Activated naive CD8-positive, alpha-beta T cell treated with anti-CD3 and anti-CD28 coated beads, Interleukin-2, amount 50 U/mL, for 16 hours (primary cell): Measurements from ENCODE around the gene SULT1A4.
"Not testable (repeated sequence)": the region's sequence is repeated elsewhere in the genome, so short reads cannot be mapped to it uniquely, and the experiment has no call there.

ENCODE experiments used
- DNase-seq: peaks from one replicate; pipeline ENCODE4 v3.0.0-alpha.2; 2020; ENCODE audit warnings: low read depth, low spot score

Gene SULT1A4

DNA sequence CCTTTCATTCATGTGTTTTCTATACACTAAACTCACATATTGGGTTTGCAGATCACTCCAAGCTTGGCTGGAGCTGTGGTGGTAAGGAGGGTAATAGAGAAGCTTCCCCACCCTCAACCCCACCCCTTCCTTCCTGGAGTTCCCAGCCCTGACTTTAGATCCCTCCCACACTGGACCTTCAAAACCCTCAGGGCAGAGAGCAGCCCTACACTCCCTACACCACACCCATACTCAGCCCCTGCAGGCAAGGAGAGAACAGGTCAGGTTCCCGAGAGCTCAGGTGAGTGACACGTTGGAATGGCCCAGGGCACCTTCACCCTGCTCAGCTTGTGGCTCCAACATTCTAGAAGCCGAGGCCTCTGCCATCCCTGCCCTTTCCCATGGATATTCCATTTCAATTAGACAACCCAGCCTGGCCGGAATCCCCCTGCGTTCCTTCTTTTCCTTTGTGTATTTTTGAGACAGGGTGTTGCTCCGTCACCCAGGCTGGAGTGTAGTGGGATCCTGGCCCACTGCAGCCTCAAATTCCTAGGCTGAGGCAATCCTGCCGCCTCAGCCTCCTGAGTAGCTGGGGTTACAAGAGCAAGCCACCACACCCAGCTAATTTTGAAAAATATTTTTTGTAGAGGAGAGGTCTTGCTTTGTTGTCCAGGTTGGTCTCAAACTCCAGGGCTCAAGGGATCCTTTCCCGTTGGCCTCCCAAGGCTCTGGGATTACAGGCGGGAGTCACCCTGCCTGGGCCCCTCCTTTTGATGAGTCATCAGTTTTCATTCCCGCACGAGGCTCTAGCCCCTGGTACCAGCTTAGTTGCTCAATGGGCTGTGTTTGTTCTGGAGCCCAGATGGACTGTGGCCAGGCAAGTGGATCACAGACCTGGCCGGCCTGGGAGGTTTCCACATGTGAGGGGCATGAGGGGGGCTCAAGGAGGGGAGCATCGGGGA lies at the start of gene SULT1A4:
Gene SULT1A4, plus strand, starts transcription at position 208 of the 941 bp plus-strand sequence. CDS start 1,473 bp downstream, outside the sequence.
- DNase-seq = not testable (repeated sequence)

DNA sequence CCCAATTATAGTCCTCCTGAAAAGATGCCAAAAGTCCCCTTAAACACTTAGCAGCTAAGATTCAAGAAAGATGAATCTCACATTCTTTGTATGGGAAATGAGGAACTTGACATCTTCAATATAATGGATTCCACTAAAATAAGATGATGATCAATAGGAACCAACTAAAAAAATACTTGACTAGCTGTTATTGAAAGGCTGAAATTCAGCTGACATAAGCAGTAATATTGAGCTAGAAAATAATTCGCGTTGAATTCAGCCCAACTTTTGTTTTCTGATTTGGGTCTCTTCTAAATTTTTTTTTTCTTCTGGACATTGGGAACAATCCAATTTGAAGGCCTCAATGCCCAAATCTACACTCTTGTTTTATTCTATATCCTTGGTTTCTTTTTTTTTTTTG lies 36.1 kb upstream of the SULT1A4 start:
- not testable (repeated sequence) for DNase-seq

DNA sequence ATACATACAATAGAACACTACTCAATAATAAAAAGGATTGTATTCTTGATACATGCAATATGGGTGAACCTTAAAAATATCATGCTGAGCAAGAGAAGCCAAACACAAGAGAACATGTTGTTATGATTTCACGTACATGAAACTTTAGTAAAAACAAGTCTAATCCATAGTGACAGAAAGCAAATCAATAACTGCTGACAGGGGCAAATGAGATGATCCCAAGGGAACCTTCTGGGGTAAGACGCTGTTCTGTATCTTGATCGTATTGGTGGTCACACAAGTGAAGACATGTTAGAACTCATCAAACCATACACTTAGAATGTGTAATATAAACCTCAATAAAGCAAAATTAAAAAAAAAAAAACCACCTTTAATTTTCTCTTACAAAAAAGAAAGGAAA lies 34.3 kb upstream of the SULT1A4 start:
- not testable (repeated sequence) for DNase-seq

- not testable (repeated sequence) for DNase-seq
Observed at GRCh38 chr16:29453754-29454153, 6.0 kb upstream of the SULT1A4 start.

DNA sequence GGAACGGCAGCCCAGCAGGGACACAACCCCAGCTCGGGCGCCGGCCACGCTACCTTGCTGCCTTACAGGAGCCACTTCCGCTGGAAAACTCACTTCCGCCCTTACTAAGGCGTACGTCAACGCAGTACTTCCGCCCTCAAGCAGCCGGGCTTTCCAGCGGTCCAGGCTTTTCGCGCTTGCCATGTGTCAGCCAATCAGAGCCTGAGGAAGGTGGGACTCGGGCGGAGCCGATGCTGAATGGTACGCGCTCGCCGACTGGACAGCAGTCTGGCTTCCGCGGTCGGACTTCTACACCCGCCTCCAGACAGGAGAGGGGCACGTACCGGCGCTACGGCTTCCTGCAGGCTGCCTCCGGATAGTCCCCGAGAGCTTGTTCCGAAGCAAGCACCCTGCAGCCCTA lies 5.4 kb upstream of the SULT1A4 start, which contains the start of the genes BOLA2 and SLX1B:
Gene BOLA2, minus strand, starts transcription at position 83 of the 400 bp plus-strand sequence. CDS start 98 bp downstream, outside the sequence.
Gene SLX1B, plus strand, starts transcription at position 265 of the 400 bp plus-strand sequence.
- not testable (repeated sequence) for DNase-seq

DNA sequence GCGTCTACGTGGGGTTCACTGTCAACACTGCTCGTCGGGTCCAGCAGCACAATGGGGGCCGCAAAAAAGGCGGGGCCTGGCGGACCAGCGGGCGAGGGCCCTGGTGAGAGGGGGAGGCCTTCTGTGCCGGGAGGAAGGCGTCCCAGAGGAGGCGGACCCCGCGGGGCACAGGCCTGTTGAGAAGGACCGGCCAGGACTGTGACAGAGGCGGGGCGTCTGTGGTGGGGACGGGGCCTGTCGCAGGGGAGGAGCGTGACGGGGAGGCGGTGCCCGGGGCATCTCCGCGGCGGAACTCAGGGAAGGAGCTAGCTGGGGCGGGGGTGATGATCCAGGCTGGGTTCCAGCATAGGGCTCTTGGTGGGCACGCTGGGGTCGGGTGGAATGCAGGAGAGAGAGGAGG lies 4.9 kb upstream of the SULT1A4 start:
- not testable (repeated sequence) for DNase-seq

- not testable (repeated sequence) for DNase-seq
Observed at GRCh38 chr16:29457660-29458059, 2.1 kb upstream of the SULT1A4 start.

DNA sequence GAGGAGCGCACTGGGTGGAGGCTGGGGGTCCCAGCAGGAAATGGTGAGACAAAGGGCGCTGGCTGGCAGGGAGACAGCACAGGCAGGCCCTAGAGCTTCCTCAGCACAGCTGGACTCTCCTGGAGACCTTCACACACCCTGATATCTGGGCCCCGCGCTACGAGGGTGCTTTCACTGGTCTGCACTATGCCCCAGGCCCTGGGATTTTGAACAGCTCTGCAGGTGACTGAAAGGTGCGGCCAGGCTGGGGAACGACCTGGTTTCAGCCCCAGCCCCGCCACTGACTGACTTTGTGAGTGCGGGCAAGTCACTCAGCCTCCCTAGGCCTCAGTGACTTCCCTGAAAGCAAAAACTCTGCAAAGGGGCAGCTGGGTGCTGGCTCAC lies 926 bp downstream of the SULT1A4 start:
- not testable (repeated sequence) for DNase-seq

DNA sequence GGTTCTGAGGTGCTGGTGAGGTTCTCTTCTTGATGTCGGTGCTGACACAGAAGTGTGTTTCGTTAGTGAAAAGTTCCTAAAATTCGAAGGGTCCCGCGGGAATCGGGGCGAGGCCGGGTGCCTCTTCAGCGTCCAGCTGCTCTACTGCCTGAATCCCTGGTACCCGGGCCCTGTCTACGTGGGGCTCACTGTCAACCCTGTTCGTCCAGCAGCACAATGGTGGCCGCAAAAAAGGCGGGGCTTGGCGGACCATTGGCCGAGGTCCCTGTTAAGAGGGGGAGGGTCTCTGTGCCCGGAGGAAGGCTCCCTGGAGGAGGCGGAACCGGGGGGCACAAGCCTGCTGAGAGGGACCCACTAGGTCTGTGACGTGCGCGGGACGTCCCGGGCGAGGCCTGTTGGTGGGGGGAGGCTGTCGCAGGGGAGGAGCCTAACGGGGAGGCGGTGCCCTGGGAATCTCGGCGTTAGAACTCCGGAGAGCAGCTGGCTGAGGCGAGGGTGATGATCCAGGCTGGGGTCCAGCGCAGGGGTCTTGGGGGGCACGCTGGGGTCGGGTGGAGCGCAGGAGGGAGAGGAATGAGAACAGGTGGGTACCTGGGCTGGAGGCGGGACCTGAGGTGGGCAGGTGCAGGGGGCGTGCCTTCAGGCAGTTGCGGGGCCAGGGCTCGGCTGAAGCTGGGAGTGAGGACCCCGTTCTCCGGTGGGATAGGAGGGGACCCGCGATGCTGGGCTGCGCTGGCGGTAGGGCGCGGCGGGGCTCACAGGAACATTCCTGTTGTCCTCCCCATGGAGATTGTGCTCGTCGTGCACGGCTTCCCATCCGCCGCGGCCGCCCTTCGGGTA lies 6.5 kb downstream of the SULT1A4 start:
- DNase-seq = not testable (repeated sequence)

GRCh38 chr16:29466904-29467303 lies 7.2 kb downstream of the SULT1A4 start:
- DNase-seq = not testable (repeated sequence)

- not testable (repeated sequence) for DNase-seq
Observed at GRCh38 chr16:29467654-29468366, 8.1 kb downstream of the SULT1A4 start.

- DNase-seq = not testable (repeated sequence)
Observed at GRCh38 chr16:29469660-29470059, 9.9 kb downstream of the SULT1A4 start.

GRCh38 chr16:29472065-29472464 lies 12.4 kb downstream of the SULT1A4 start:
- not testable (repeated sequence) for DNase-seq

DNA sequence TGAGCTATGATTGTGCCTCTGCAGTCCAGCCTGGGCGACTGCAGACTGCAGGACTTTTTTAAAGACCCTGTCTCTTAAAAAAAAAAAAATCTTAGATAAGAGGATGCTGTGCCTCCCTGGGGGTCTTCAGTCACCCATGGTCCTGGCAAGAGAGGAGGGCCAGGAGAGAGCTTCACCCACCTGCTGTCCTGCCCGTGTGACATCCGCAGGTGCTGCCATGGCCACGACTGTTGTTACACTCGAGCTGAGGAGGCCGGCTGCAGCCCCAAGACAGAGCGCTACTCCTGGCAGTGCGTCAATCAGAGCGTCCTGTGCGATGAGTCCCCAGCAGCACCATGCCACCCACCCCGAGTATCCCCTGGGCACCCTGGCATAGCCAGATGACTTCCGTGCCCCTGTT lies 22.6 kb downstream of the SULT1A4 start:
- DNase-seq = not testable (repeated sequence)

GRCh38 chr16:29506308-29506707 lies 46.6 kb downstream of the SULT1A4 start, which contains the start of gene NPIPB12:
TSS of gene NPIPB12 (minus strand) at chr16:29506408.
- not testable (repeated sequence) for DNase-seq
